Smooth muscle cell (in vitro differentiated cells): Measurements from ENCODE around the gene PEX10. TPM values are rescaled to one million over a fixed set of nuclear protein-coding genes. Genes with fewer than 3 reads are reported as not detected.

ENCODE experiments used
- DNase-seq: peaks from one replicate; lab custom pipeline; 2025; ENCODE audit not compliant: unreplicated experiment; lab: John Stamatoyannopoulos, UW
- H2AFZ ChIP-seq: fragments of 200-600 bp; sonication (generic); 2 replicates; pipeline ENCODE4 v1.6.0; 2016; ENCODE audit warnings: antibody characterized with exemption, low read depth, mild to moderate bottlenecking
- H3F3A ChIP-seq: fragments of 200-600 bp; sonication (generic); 2 replicates; pipeline ENCODE4 v1.6.0; 2017; ENCODE audit warnings: antibody characterized with exemption, low read depth
- H3K27ac ChIP-seq: fragments of 200-600 bp; sonication (generic); 2 replicates; pipeline ENCODE4 v1.5.1; 2016; ENCODE audit warnings: low read depth, mild to moderate bottlenecking
- H3K27me3 ChIP-seq: fragments of 200-600 bp; sonication (generic); 2 replicates; pipeline ENCODE4 v1.6.1; 2016; ENCODE audit warnings: low read depth, mild to moderate bottlenecking
- H3K36me3 ChIP-seq: fragments of 200-600 bp; sonication (generic); 2 replicates; pipeline ENCODE4 v1.5.1; 2016; ENCODE audit warnings: low read depth
- H3K4me1 ChIP-seq: fragments of 200-600 bp; sonication (generic); 2 replicates; pipeline ENCODE4 v1.5.1; 2016; ENCODE audit warnings: low read depth
- H3K4me2 ChIP-seq: fragments of 200-600 bp; sonication (generic); 2 replicates; pipeline ENCODE4 v1.6.0; 2016; ENCODE audit warnings: mild to moderate bottlenecking
- H3K4me3 ChIP-seq: fragments of 200-600 bp; sonication (generic); 2 replicates; pipeline ENCODE4 v1.5.1; 2016; ENCODE audit warnings: mild to moderate bottlenecking
- H3K79me2 ChIP-seq: fragments of 200-600 bp; sonication (generic); 2 replicates; pipeline ENCODE4 v1.6.0; 2016; ENCODE audit warnings: low read depth, mild to moderate bottlenecking
- H3K9ac ChIP-seq: fragments of 200-600 bp; sonication (generic); 2 replicates; pipeline ENCODE4 v1.6.0; 2016; ENCODE audit warnings: low read depth
- H3K9me3 ChIP-seq: fragments of 200-600 bp; sonication (generic); replicated peaks from 2 replicates; pipeline ENCODE4 v1.5.1; 2016; ENCODE audit warnings: low read depth
- H4K20me1 ChIP-seq: fragments of 200-600 bp; sonication (generic); 2 replicates; pipeline ENCODE4 v1.6.0; 2016; ENCODE audit warnings: low read depth
- WGBS: methylation state at CpG from one replicate; pipeline ENCODE4 v1.1.7; 2016; ENCODE audit warnings: low lambda C conversion rate; 5-methylcytosine and 5-hydroxymethylcytosine counted together
- polyA plus RNA-seq: library from polyadenylated mRNA; unstranded; fragments of >200 nt; fragmentation: Nextera tagmentation; extraction: Ambion mirVana; gene quantifications from 2 replicates; pipeline ENCODE4 v1.2.1, GENCODE V29; 2016
- total RNA-seq: library from RNA; depleted of rRNA; stranded (reverse); fragments of >200 nt; gene quantifications from 2 replicates; pipeline ENCODE4 v1.2.3, GENCODE V29; 2014
- TF ChIP-seq, protein P1 (sequence below): fragments of 200-600 bp; sonication (generic); IDR thresholded peaks from 2 replicates; pipeline ENCODE4 v1.5.1; 2017; ENCODE audit warnings: borderline replicate concordance, mild to moderate bottlenecking, antibody characterized with exemption; ENCODE audit not compliant: insufficient read depth, poor library complexity, severe bottlenecking

The PEX10 gene
- total and polyA plus RNA-seq, 2 experiments from 2014 or later = 14.0 to 20.3 TPM

- WGBS = 85% methylated on average over 18 of the region's 18 CpGs
Observed at GRCh38 chr1:2426540-2426939, 14.2 kb upstream of the PEX10 start.

DNA sequence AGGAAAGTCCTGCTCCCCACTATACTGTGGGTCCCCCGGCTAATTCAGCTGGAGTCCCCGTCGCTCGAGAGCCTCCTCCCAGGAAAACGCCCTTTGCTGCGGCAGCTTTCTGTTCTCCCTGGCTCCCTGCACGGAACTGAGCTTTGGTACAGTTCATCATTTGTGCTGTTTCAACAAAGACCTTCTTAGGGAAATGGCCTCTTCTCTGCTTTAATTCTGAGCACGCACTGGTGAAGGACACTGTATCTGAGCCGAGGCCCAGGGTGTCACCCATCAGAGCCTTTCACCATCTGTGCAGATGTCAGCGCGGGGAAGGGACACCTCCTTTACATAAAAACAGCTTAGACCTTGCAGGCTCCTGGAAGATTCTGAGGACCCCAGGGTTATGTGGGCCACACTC lies 13.5 kb upstream of the PEX10 start:
- Histone ChIP-seq H3K9ac (no peak overlapping the region), H2AFZ (no peak overlapping the region), H3K4me1 (no peaks in the 10 kb centered on the region), H3K27me3 (no peaks in the 10 kb centered on the region), H3K4me3 (no peak overlapping the region), H3K27ac (no peak overlapping the region), H3K79me2 (no peaks in the 10 kb centered on the region), H4K20me1 (no peaks in the 10 kb centered on the region), H3K9me3 (no peaks in the 10 kb centered on the region), H3F3A (no peaks in the 10 kb centered on the region), H3K36me3 (no peaks in the 10 kb centered on the region), H3K4me2 (no peak overlapping the region)
- no peak for DNase-seq
- WGBS = 91% methylated on average over 11 of the region's 11 CpGs
- TF ChIP-seq, protein P1, sequence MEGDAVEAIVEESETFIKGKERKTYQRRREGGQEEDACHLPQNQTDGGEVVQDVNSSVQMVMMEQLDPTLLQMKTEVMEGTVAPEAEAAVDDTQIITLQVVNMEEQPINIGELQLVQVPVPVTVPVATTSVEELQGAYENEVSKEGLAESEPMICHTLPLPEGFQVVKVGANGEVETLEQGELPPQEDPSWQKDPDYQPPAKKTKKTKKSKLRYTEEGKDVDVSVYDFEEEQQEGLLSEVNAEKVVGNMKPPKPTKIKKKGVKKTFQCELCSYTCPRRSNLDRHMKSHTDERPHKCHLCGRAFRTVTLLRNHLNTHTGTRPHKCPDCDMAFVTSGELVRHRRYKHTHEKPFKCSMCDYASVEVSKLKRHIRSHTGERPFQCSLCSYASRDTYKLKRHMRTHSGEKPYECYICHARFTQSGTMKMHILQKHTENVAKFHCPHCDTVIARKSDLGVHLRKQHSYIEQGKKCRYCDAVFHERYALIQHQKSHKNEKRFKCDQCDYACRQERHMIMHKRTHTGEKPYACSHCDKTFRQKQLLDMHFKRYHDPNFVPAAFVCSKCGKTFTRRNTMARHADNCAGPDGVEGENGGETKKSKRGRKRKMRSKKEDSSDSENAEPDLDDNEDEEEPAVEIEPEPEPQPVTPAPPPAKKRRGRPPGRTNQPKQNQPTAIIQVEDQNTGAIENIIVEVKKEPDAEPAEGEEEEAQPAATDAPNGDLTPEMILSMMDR = no peak

More at GRCh38 chr1:2426540-2426939, 14.2 kb upstream of the PEX10 start:
- no peak overlapping the region for H3K4me2 ChIP-seq
- H3K4me1 ChIP-seq = no peaks in the 10 kb centered on the region
- TF ChIP-seq, protein P1 = no peak
- H3K27ac ChIP-seq = no peak overlapping the region
- H3F3A ChIP-seq = no peaks in the 10 kb centered on the region
- no peak overlapping the region for H3K9ac ChIP-seq
- H3K79me2 ChIP-seq = no peaks in the 10 kb centered on the region
- DNase-seq = no peak
- no peak overlapping the region for H2AFZ ChIP-seq
- H3K4me3 ChIP-seq = no peak overlapping the region
- no peaks in the 10 kb centered on the region for H4K20me1 ChIP-seq
- no peaks in the 10 kb centered on the region for H3K27me3 ChIP-seq
- H3K36me3 ChIP-seq = no peaks in the 10 kb centered on the region
- H3K9me3 ChIP-seq = no peaks in the 10 kb centered on the region

DNA sequence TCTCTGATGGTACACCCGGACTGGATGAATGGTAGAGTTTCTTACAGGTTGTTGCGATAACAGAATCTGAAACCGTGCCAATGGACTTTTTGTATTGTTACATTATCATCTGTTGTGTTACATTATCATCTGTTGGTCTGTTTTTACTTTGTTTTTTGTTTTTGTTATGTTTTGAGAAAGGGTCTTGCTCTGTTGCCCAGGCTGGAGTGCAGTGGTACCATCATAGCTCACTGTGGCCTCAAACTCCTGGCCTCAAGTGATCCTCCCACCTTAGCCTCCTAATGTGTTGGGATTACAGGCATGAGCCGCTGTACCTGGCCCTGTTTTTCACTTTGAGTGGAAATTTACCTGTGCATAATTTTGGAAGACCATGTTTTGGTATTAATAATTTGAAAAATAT lies 10.2 kb upstream of the PEX10 start:
- TF ChIP-seq, protein P1 = no peak
- H3K4me2 ChIP-seq = no peak overlapping the region
- no peak overlapping the region for H2AFZ ChIP-seq
- 92% methylated on average over 4 of the region's 4 CpGs for WGBS
- no peaks in the 10 kb centered on the region for H3K36me3 ChIP-seq
- no peaks in the 10 kb centered on the region for H3K79me2 ChIP-seq
- no peak overlapping the region for H3K9ac ChIP-seq
- H3K4me1 ChIP-seq = no peaks in the 10 kb centered on the region
- H3K27ac ChIP-seq = no peak overlapping the region
- H3K4me3 ChIP-seq = no peak overlapping the region
- no peaks in the 10 kb centered on the region for H3F3A ChIP-seq
- H3K27me3 ChIP-seq = no peaks in the 10 kb centered on the region
- H4K20me1 ChIP-seq = no peaks in the 10 kb centered on the region
- no peak for DNase-seq
- H3K9me3 ChIP-seq = no peaks in the 10 kb centered on the region

GRCh38 chr1:2419416-2419815 lies 7.1 kb upstream of the PEX10 start:
- no peaks in the 10 kb centered on the region for H3K9me3 ChIP-seq

More at GRCh38 chr1:2419416-2419815, 7.1 kb upstream of the PEX10 start:
- no peak for DNase-seq
- H3K4me3 ChIP-seq = no peak overlapping the region
- H3K4me1 ChIP-seq = peaks cover 2% of the 10 kb centered on the region
- WGBS = 83% methylated on average over 16 of the region's 16 CpGs
- no peaks in the 10 kb centered on the region for H3K79me2 ChIP-seq
- no peaks in the 10 kb centered on the region for H4K20me1 ChIP-seq
- no peak overlapping the region for H3K27ac ChIP-seq
- H3K9ac ChIP-seq = no peak overlapping the region
- no peaks in the 10 kb centered on the region for H3K36me3 ChIP-seq
- no peak overlapping the region for H3K4me2 ChIP-seq
- H3K27me3 ChIP-seq = no peaks in the 10 kb centered on the region
- H2AFZ ChIP-seq = no peak overlapping the region
- H3F3A ChIP-seq = no peaks in the 10 kb centered on the region
- TF ChIP-seq, protein P1 = no peak
